H1 (cell line): ENCODE measurements around the gene BCAS3. TPM values are rescaled to one million over a fixed set of nuclear protein-coding genes. Genes with fewer than 3 reads are reported as not detected.

Experiments
- CHD7 ChIP-seq: fragments of 300-600 bp; sonication (generic); IDR thresholded peaks from 2 replicates; pipeline ENCODE4 v1.7.1; 2012; ENCODE audit warnings: low read length, moderate library complexity, mild to moderate bottlenecking, inconsistent platforms; ENCODE audit not compliant: insufficient replicate concordance
- CTBP2 ChIP-seq: IDR thresholded peaks from 2 replicates; pipeline ENCODE4 v1.7.0; 2011; ENCODE audit warnings: borderline replicate concordance, mild to moderate bottlenecking, moderate library complexity, mixed read lengths, low read length; ENCODE audit not compliant: insufficient read depth, insufficient read length
- JUN ChIP-seq: IDR thresholded peaks from 2 replicates; pipeline ENCODE4 v1.6.1; 2011; ENCODE audit warnings: low read depth, mild to moderate bottlenecking, improper control_type of control experiment, low read length
- RNF2 ChIP-seq: fragments of 200-900, 300-1000 bp; sonication (generic); IDR thresholded peaks from 2 replicates; pipeline ENCODE4 v1.7.1; 2016; ENCODE audit warnings: borderline replicate concordance, low read depth, mild to moderate bottlenecking, antibody characterized with exemption, low read length; ENCODE audit not compliant: poor library complexity, severe bottlenecking; ENCODE audit errors: missing control alignments
- polyA plus RNA-seq, 7 experiments: library from polyadenylated mRNA; depleted of rRNA in 3 of 7; stranded (reverse) in 5 of 7; unstranded in 2 of 7; fragments of >200 nt in 5 of 7; fragments of 200-250 nt in 2 of 7; gene quantifications; 1 replicate in 5 of 7; 2 replicates in 1 of 7; 4 replicates in 1 of 7; pipeline versions ENCODE4 v1.2.1 to v1.2.3, GENCODE V29; 2011 to 2013; ENCODE audit warnings: missing spikeins in 2 of 7, mixed read lengths in 2 of 7
- total RNA-seq: library from RNA; stranded (reverse); fragmentation: NEBNext Ultra II Directional; extraction: Animal tissue kit (Norgen Biotek cat#: 25700); gene quantifications from 2 replicates; pipeline ENCODE4 v1.2.1, GENCODE V29; 2021

The BCAS3 gene
- total and polyA plus RNA-seq, 2 of the 8 experiments (the other 6 are each of a cell fraction or from before 2014, with no cell fraction given), result 9.9 to 13.3 TPM

- TF ChIP-seq CHD7 (no peak), RNF2 (no peak), JUN (no peak), CTBP2 (no peak)
These were observed 256.1 kb downstream of the BCAS3 start (continued) for GRCh38 chr17:60933739-60934138.
